ENCODE data around the gene FNIP1. TPM values are rescaled to one million over a fixed set of nuclear protein-coding genes. Genes with fewer than 3 reads are reported as not detected.

The FNIP1 gene
- total RNA-seq, 2 experiments from 2014 or later, result 14.9 to 15.7 TPM

GRCh38 chr5:131659841-131660240 is 137.0 kb downstream of the FNIP1 start:
- Mint-ChIP-seq H3K4me3 (no peak overlapping the region), H3K36me3 (peaks cover 59% of the 10 kb centered on the region), H3K27ac (no peak overlapping the region)

GRCh38 chr5:131659290-131659689 is 137.5 kb downstream of the FNIP1 start:
- no peak overlapping the region for H3K4me3 Mint-ChIP-seq
- no peaks in the 10 kb centered on the region for H3K27me3 Mint-ChIP-seq
- peaks cover 62% of the 10 kb centered on the region for H3K36me3 Mint-ChIP-seq
- no peak overlapping the region for H3K27ac Mint-ChIP-seq
- no peak for DNase-seq
- H3K4me1 Mint-ChIP-seq, result no peaks in the 10 kb centered on the region
- H3K9me3 Mint-ChIP-seq, result peaks cover 21% of the 10 kb centered on the region

More at GRCh38 chr5:131659841-131660240, 137.0 kb downstream of the FNIP1 start:
- peaks cover 21% of the 10 kb centered on the region for H3K9me3 Mint-ChIP-seq
- no peaks in the 10 kb centered on the region for H3K4me1 Mint-ChIP-seq
- no peaks in the 10 kb centered on the region for H3K27me3 Mint-ChIP-seq
- no peak for DNase-seq

- Mint-ChIP-seq H3K9me3 (peaks cover 6% of the 10 kb centered on the region), H3K4me1 (no peaks in the 10 kb centered on the region), H3K27ac (no peak overlapping the region), H3K27me3 (no peaks in the 10 kb centered on the region), H3K4me3 (no peak overlapping the region), H3K36me3 (peaks cover 44% of the 10 kb centered on the region)
- DNase-seq, result no peak
These were observed 142.0 kb downstream of the FNIP1 start for GRCh38 chr5:131654776-131655175.

- peaks cover 43% of the 10 kb centered on the region for H3K36me3 Mint-ChIP-seq
- H3K9me3 Mint-ChIP-seq, result peaks cover 3% of the 10 kb centered on the region
- H3K4me3 Mint-ChIP-seq, result no peak overlapping the region
- H3K27me3 Mint-ChIP-seq, result no peaks in the 10 kb centered on the region
- no peaks in the 10 kb centered on the region for H3K4me1 Mint-ChIP-seq
- DNase-seq, result no peak
- no peak overlapping the region for H3K27ac Mint-ChIP-seq
These were observed 142.5 kb downstream of the FNIP1 start for GRCh38 chr5:131654309-131654708.

GRCh38 chr5:131649161-131649560 is 147.7 kb downstream of the FNIP1 start:
- H3K27ac Mint-ChIP-seq, result no peak overlapping the region
- H3K4me3 Mint-ChIP-seq, result no peak overlapping the region
- H3K36me3 Mint-ChIP-seq, result peaks cover 31% of the 10 kb centered on the region
- H3K27me3 Mint-ChIP-seq, result no peaks in the 10 kb centered on the region
- peaks cover 1% of the 10 kb centered on the region for H3K4me1 Mint-ChIP-seq
- no peak for DNase-seq
- no peaks in the 10 kb centered on the region for H3K9me3 Mint-ChIP-seq

GRCh38 chr5:131647048-131647769 is 149.6 kb downstream of the FNIP1 start:
- Mint-ChIP-seq H3K4me3 (no peak overlapping the region), H3K36me3 (peaks cover 21% of the 10 kb centered on the region), H3K27me3 (no peaks in the 10 kb centered on the region), H3K4me1 (peaks cover 1% of the 10 kb centered on the region), H3K27ac (peak overlapping the region; percentile 15), H3K9me3 (no peaks in the 10 kb centered on the region)
- no peak for DNase-seq

GRCh38 chr5:131644822-131645221 is 152.0 kb downstream of the FNIP1 start:
- Mint-ChIP-seq H3K36me3 (peaks cover 14% of the 10 kb centered on the region), H3K27ac (no peak overlapping the region), H3K4me3 (no peak overlapping the region), H3K27me3 (no peaks in the 10 kb centered on the region), H3K9me3 (no peaks in the 10 kb centered on the region), H3K4me1 (peaks cover 9% of the 10 kb centered on the region)
- DNase-seq, result no peak

GRCh38 chr5:131644370-131644769 is 152.4 kb downstream of the FNIP1 start:
- Mint-ChIP-seq H3K4me3 (no peak overlapping the region), H3K4me1 (peaks cover 14% of the 10 kb centered on the region), H3K9me3 (no peaks in the 10 kb centered on the region), H3K27me3 (no peaks in the 10 kb centered on the region), H3K27ac (no peak overlapping the region), H3K36me3 (peaks cover 10% of the 10 kb centered on the region)
- no peak for DNase-seq

- Mint-ChIP-seq H3K9me3 (no peaks in the 10 kb centered on the region), H3K36me3 (peaks cover 10% of the 10 kb centered on the region), H3K4me3 (no peak overlapping the region), H3K4me1 (peaks cover 23% of the 10 kb centered on the region), H3K27me3 (no peaks in the 10 kb centered on the region), H3K27ac (no peak overlapping the region)
- no peak for DNase-seq
These were observed 155.3 kb downstream of the FNIP1 start for GRCh38 chr5:131641494-131641893.

GRCh38 chr5:131640043-131640856 is 156.6 kb downstream of the FNIP1 start:
- Mint-ChIP-seq H3K4me3 (peak overlapping the region; percentile 9), H3K4me1 (peaks cover 25% of the 10 kb centered on the region), H3K9me3 (no peaks in the 10 kb centered on the region), H3K27me3 (no peaks in the 10 kb centered on the region), H3K36me3 (peaks cover 8% of the 10 kb centered on the region), H3K27ac (peak overlapping the region; percentile 81)
- DNase-seq, result peak; percentile 46

GRCh38 chr5:131639148-131639547 is 157.7 kb downstream of the FNIP1 start:
- H3K27me3 Mint-ChIP-seq, result no peaks in the 10 kb centered on the region
- no peak overlapping the region for H3K27ac Mint-ChIP-seq
- peaks cover 4% of the 10 kb centered on the region for H3K36me3 Mint-ChIP-seq
- DNase-seq, result no peak
- no peaks in the 10 kb centered on the region for H3K9me3 Mint-ChIP-seq
- peaks cover 26% of the 10 kb centered on the region for H3K4me1 Mint-ChIP-seq
- no peak overlapping the region for H3K4me3 Mint-ChIP-seq

- H3K4me1 Mint-ChIP-seq, result peaks cover 29% of the 10 kb centered on the region
- no peak for DNase-seq
- no peak overlapping the region for H3K27ac Mint-ChIP-seq
- no peaks in the 10 kb centered on the region for H3K27me3 Mint-ChIP-seq
- no peak overlapping the region for H3K4me3 Mint-ChIP-seq
- H3K9me3 Mint-ChIP-seq, result no peaks in the 10 kb centered on the region
- H3K36me3 Mint-ChIP-seq, result peaks cover 5% of the 10 kb centered on the region
These were observed 159.1 kb downstream of the FNIP1 start for GRCh38 chr5:131637694-131638093.

- Mint-ChIP-seq H3K4me1 (peaks cover 29% of the 10 kb centered on the region), H3K36me3 (peaks cover 5% of the 10 kb centered on the region), H3K27me3 (no peaks in the 10 kb centered on the region), H3K4me3 (peak overlapping the region; percentile 96), H3K9me3 (no peaks in the 10 kb centered on the region), H3K27ac (peak overlapping the region; percentile 98)
- no peak for DNase-seq
These were observed 160.9 kb downstream of the FNIP1 start for GRCh38 chr5:131635684-131636572.

- Mint-ChIP-seq H3K9me3 (no peaks in the 10 kb centered on the region), H3K36me3 (peaks cover 5% of the 10 kb centered on the region), H3K4me1 (peaks cover 24% of the 10 kb centered on the region), H3K4me3 (peak within 1 kb of the TSS; percentile 96), H3K27me3 (no peaks in the 10 kb centered on the region), H3K27ac (peak within 1 kb of the TSS; percentile 98)
- peak; percentile 95 for DNase-seq
These were observed 161.7 kb downstream of the FNIP1 start, which contains the start of gene RAPGEF6 for GRCh38 chr5:131634996-131635683. Gene RAPGEF6, minus strand, starts transcription at chr5:131635229. Its CDS starts 199 bp downstream, at chr5:131635030.
